K562 (cell line): ENCODE results near the gene COMTD1. TPM values are rescaled to one million over a fixed set of nuclear protein-coding genes. Genes with fewer than 3 reads are reported as not detected.
A peak's percentile ranks its signal among the peaks of the same experiment; 100 is the strongest.

Source experiments
- ATAC-seq: fragments of 200-7000 bp; cut with Tn5 transposase; 3 replicates; pipeline ENCODE4 v1.9.1; 2020; ENCODE audit warnings: moderate library complexity
- BruUV-seq: library from RNA; stranded (reverse); fragments of 400-500 nt; replicated peaks from 2 replicates; lab custom pipeline; 2021; lab: Mats Ljungman, UMichigan
- CTCF ChIA-PET: fragments of 300-600 bp; formaldehyde crosslinking; extraction: SDS; loops from one replicate; lab custom pipeline; 2021; ENCODE audit warnings: low intra/inter-chr PET ratio; lab: Yijun Ruan, JAX
- POLR2A ChIA-PET: fragments of 300-600, 350-650 bp; sonication (Branson Sonifier 250); formaldehyde crosslinking; extraction: SDS; loops from one replicate; lab custom pipeline; 2021; ENCODE audit warnings: antibody characterized with exemption, inconsistent platforms; lab: Yijun Ruan, JAX
- DNase-seq, 4 experiments: peaks; one replicate each; pipeline versions ENCODE4 v3.0.0 to v3.0.0-alpha.2; 2011 to 2018; ENCODE audit warnings: low spot score in 3 of 4, mixed read lengths in 3 of 4; ENCODE audit errors: extremely low read depth in 1 of 4
- FAIRE-seq: peaks from 2 replicates; lab custom pipeline; 2011; peaks lifted over from hg19 to GRCh38; lab: Jason Lieb, UNC
- H2AFZ ChIP-seq: 2 replicates; pipeline ENCODE4 v1.6.0; 2011; ENCODE audit warnings: low read depth, low read length, control low read depth, inconsistent platforms
- H3K27ac ChIP-seq: fragments of 200-600 bp; 3 replicates; pipeline ENCODE4 v1.8.0; 2011; ENCODE audit warnings: low read depth, mild to moderate bottlenecking, control low read depth, inconsistent platforms, low read length, moderate library complexity, mixed read lengths; ENCODE audit errors: extremely low read depth
- H3K27me3 ChIP-seq, 2 experiments: fragments of 300-600 bp in 1 of 2; 2 replicates in 1 of 2; 3 replicates in 1 of 2; pipeline versions ENCODE4 v1.6.0 to v1.8.0; 2011; ENCODE audit warnings: inconsistent platforms in 2 of 2, low read length in 2 of 2, mild to moderate bottlenecking in 1 of 2, mixed read lengths in 1 of 2, moderate library complexity in 1 of 2; ENCODE audit not compliant: control insufficient read depth in 2 of 2, insufficient read depth in 2 of 2
- H3K36me3 ChIP-seq: fragments of 300-600 bp; 3 replicates; pipeline ENCODE4 v1.8.0; 2011; ENCODE audit warnings: mild to moderate bottlenecking, low read length, inconsistent platforms; ENCODE audit not compliant: control insufficient read depth, insufficient read depth
- H3K4me1 ChIP-seq, 2 experiments: fragments of 200-600 bp in 1 of 2; replicated peaks in 1 of 2; 2 replicates in 1 of 2; 3 replicates in 1 of 2; pipeline versions ENCODE4 v1.5.1 to v1.8.0; 2011; ENCODE audit warnings: inconsistent platforms in 2 of 2, low read length in 2 of 2, mild to moderate bottlenecking in 1 of 2, mixed read lengths in 1 of 2, moderate library complexity in 1 of 2; ENCODE audit not compliant: control insufficient read depth in 2 of 2, insufficient read depth in 2 of 2
- H3K4me2 ChIP-seq: 2 replicates; pipeline ENCODE4 v1.6.1; 2011; ENCODE audit warnings: low read length, control low read depth, inconsistent platforms, mixed read lengths; ENCODE audit not compliant: insufficient read depth
- H3K4me3 ChIP-seq: fragments of 200-600 bp; sonication (generic), shearing (Covaris generic); 2 replicates; pipeline ENCODE4 v1.5.1; 2016; ENCODE audit warnings: control low read depth, inconsistent platforms
- H3K79me2 ChIP-seq: fragments of 200-600 bp; 3 replicates; pipeline ENCODE4 v1.8.0; 2011; ENCODE audit warnings: low read length, inconsistent platforms; ENCODE audit not compliant: control insufficient read depth, insufficient read depth
- H3K9ac ChIP-seq, 2 experiments: 2 replicates each; pipeline versions ENCODE4 v1.6.0 to v1.6.1; 2011; ENCODE audit warnings: low read depth in 2 of 2, low read length in 2 of 2, control low read depth in 1 of 2, inconsistent platforms in 1 of 2, mild to moderate bottlenecking in 1 of 2, mixed read lengths in 1 of 2; ENCODE audit not compliant: insufficient read depth in 1 of 2
- H3K9me1 ChIP-seq: one replicate; pipeline ENCODE4 v1.6.0; 2011; ENCODE audit warnings: inconsistent platforms, mild to moderate bottlenecking, low read length, moderate library complexity; ENCODE audit not compliant: control insufficient read depth, insufficient read depth
- H3K9me3 ChIP-seq: replicated peaks from 2 replicates; pipeline ENCODE4 v1.5.1; 2011; ENCODE audit warnings: low read depth, low read length, inconsistent platforms; ENCODE audit not compliant: control insufficient read depth, insufficient read depth
- H4K20me1 ChIP-seq: replicated peaks from 2 replicates; pipeline ENCODE4 v1.6.1; 2011; ENCODE audit warnings: low read length, inconsistent platforms, mixed read lengths; ENCODE audit not compliant: control insufficient read depth, insufficient read depth
- ASH1L ChIP-seq: fragments of 450-650 bp; IDR thresholded peaks from 2 replicates; pipeline ENCODE4 v1.6.1; 2018; ENCODE audit warnings: borderline replicate concordance, mild to moderate bottlenecking, low read depth; ENCODE audit not compliant: partially characterized antibody
- ATF1 ChIP-seq, 2 experiments: fragments of 450-650 bp in 1 of 2; IDR thresholded peaks; 2 replicates each; pipeline ENCODE4 v1.6.1; 2016; ENCODE audit warnings: missing compliant biosample characterization in 1 of 2, missing genetic modification characterization in 1 of 2
- ATF7 ChIP-seq: fragments of 450-650 bp; IDR thresholded peaks from 2 replicates; pipeline ENCODE4 v1.7.1; 2014; ENCODE audit warnings: mild to moderate bottlenecking, moderate library complexity
- CBFA2T3 ChIP-seq: fragments of 450-650 bp; IDR thresholded peaks from 2 replicates; pipeline ENCODE4 v1.6.1; 2017
- CREB1 ChIP-seq, 2 experiments: sonication (generic) in 1 of 2; formaldehyde crosslinking in 1 of 2; IDR thresholded peaks; 2 replicates each; pipeline versions ENCODE4 v1.6.1 to v1.8.0; 2012 to 2022; ENCODE audit warnings: inconsistent platforms in 1 of 2, mild to moderate bottlenecking in 1 of 2, missing genetic modification reagents in 1 of 2, moderate library complexity in 1 of 2
- CREM ChIP-seq: IDR thresholded peaks from 2 replicates; pipeline ENCODE4 v1.6.1; 2014; ENCODE audit warnings: antibody characterized with exemption, low read depth
- ETV5 ChIP-seq: sonication (generic); formaldehyde crosslinking; IDR thresholded peaks from 2 replicates; pipeline ENCODE4 v1.4.0; 2020; ENCODE audit warnings: low read depth, mild to moderate bottlenecking, missing genetic modification reagents
- ILK ChIP-seq: fragments of 450-650 bp; IDR thresholded peaks from 2 replicates; pipeline ENCODE4 v1.6.1; 2016; ENCODE audit warnings: missing genetic modification characterization, low read depth, mild to moderate bottlenecking, missing compliant biosample characterization, moderate library complexity, borderline replicate concordance
- POLR3A ChIP-seq: IDR thresholded peaks from 2 replicates; pipeline ENCODE4 v1.6.1; 2011; ENCODE audit warnings: borderline replicate concordance, mild to moderate bottlenecking, moderate library complexity; ENCODE audit not compliant: insufficient read length, insufficient read depth; ENCODE audit errors: extremely low read depth
- PPARD ChIP-seq: fragments of 250-450 bp; sonication (Bioruptor Pico); IDR thresholded peaks from 2 replicates; pipeline ENCODE4 v1.8.0; 2022; ENCODE audit warnings: inconsistent platforms, mild to moderate bottlenecking, moderate library complexity
- PRDM10 ChIP-seq: fragments of 450-650 bp; IDR thresholded peaks from 2 replicates; pipeline ENCODE4 v1.6.1; 2018; ENCODE audit not compliant: partially characterized antibody
- SRF ChIP-seq, 2 experiments: fragments of 250-450, 450-650 bp in 1 of 2; sonication (Bioruptor Pico) in 1 of 2; sonication (generic) in 1 of 2; formaldehyde crosslinking; IDR thresholded peaks; 2 replicates each; pipeline versions ENCODE4 v1.5.0 to v1.5.1; 2020 to 2022; ENCODE audit warnings: mild to moderate bottlenecking in 1 of 2, missing genetic modification reagents in 1 of 2
- TAF7 ChIP-seq: fragments of 450-650 bp; IDR thresholded peaks from 2 replicates; pipeline ENCODE4 v1.6.1; 2016; ENCODE audit warnings: missing genetic modification characterization, missing compliant biosample characterization
- TOE1 ChIP-seq, 2 experiments: fragments of 450-650 bp in 1 of 2; sonication (generic) in 1 of 2; formaldehyde crosslinking in 1 of 2; IDR thresholded peaks; 2 replicates each; pipeline versions ENCODE4 v1.7.1 to v1.8.0; 2016 to 2022; ENCODE audit warnings: borderline replicate concordance in 2 of 2, mild to moderate bottlenecking in 2 of 2, antibody characterized with exemption in 1 of 2, inconsistent platforms in 1 of 2, low read depth in 1 of 2, missing genetic modification reagents in 1 of 2, moderate library complexity in 1 of 2
- XRCC4 ChIP-seq: IDR thresholded peaks from one replicate; pipeline ENCODE4 v1.6.1; 2011; ENCODE audit not compliant: insufficient read depth, insufficient read length; ENCODE audit errors: extremely low read depth
- ZNF583 ChIP-seq: fragments of 250-450 bp; sonication (Bioruptor Pico); IDR thresholded peaks from 2 replicates; pipeline ENCODE4 v1.4.0; 2020
- ZNF764 ChIP-seq: fragments of 250-450 bp; sonication (Bioruptor Pico); IDR thresholded peaks from 2 replicates; pipeline ENCODE4 v1.4.0; 2020; ENCODE audit warnings: low read depth, mild to moderate bottlenecking, moderate library complexity
- whole genome bisulfite sequencing: fragments of 100-300 bp; shearing (Covaris generic); methylation state at CpG from one replicate; pipeline ENCODE4 v1.1.6; 2016; ENCODE audit warnings: low coverage, mixed read lengths; ENCODE audit not compliant: insufficient coverage; ENCODE audit errors: missing lambda C conversion rate; 5-methylcytosine and 5-hydroxymethylcytosine counted together
- in situ Hi-C: fragments of 300-500 bp; cut with MboI; formaldehyde crosslinking; loops from 4 replicates; pipeline ENCODE4 v1.15.0; 2018; ENCODE audit warnings: inconsistent platforms, mixed read lengths
- intact Hi-C: fragments of 100-400 bp; cut with micrococcal nuclease; formaldehyde crosslinking; loops from 2 replicates; pipeline ENCODE4 v1.14.2; 2022
- polyA plus RNA-seq, 8 experiments: library from polyadenylated mRNA; depleted of rRNA in 4 of 8; stranded (reverse) in 5 of 8; unstranded in 3 of 8; fragments of >200 nt; fragmentation: Nextera tagmentation in 2 of 8; fragmentation: Illumina TruSeq in 1 of 8; extraction: Ambion mirVana in 2 of 8; extraction: Trizol in 1 of 8; gene quantifications; 2 replicates each; pipeline versions ENCODE4 v1.2.1 to v1.2.3, GENCODE V29; 2011 to 2014; ENCODE audit warnings: inconsistent platforms in 1 of 8, missing spikeins in 1 of 8
- total RNA-seq, 7 experiments: library from RNA; depleted of rRNA in 6 of 7; stranded (reverse); fragments of >200 nt in 6 of 7; fragmentation: Illumina TruSeq in 2 of 7; extraction: Trizol in 2 of 7; gene quantifications; 2 replicates each; pipeline versions ENCODE4 v1.2.1 to v1.2.3, GENCODE V29; 2011 to 2021; ENCODE audit warnings: low replicate concordance in 1 of 7

The COMTD1 gene
- total and polyA plus RNA-seq, 9 of the 15 experiments (the other 6 are each of a cell fraction or from before 2014, with no cell fraction given): 0.41 to 112 (median 13.7) TPM

- H4K20me1 ChIP-seq: no peaks in the 10 kb centered on the region
- H3K9ac ChIP-seq: peak overlapping the region in 1 of 2 experiments; percentile 70; a peak in 2 of 4 replicates
- no peak overlapping the region for H3K27ac ChIP-seq
- intact Hi-C loops (loop anchor here (5.0 kb wide), 1 partner anchor 77 kb away; the partner anchor contains the start of gene SAMD8), in situ Hi-C loops (no loop called here)
- no peaks in the 10 kb centered on the region for H3K79me2 ChIP-seq
- FAIRE-seq (no peak), ATAC-seq (no peak), DNase-seq (no peak)
- BruUV-seq: no TSS peak
- no peaks in the 10 kb centered on the region for H3K36me3 ChIP-seq
- whole genome bisulfite sequencing: 76% methylated on average over 10 of the region's 12 CpGs
- ChIA-PET POLR2A (interaction anchor here (0.9 to 1.9 kb wide), 5 partner anchors 9 to 44 kb away, joined by 3 to 5 read pairs (median 4); partner anchors contain the start of gene VDAC2), CTCF (interaction anchor here (1.0 to 4.9 kb wide), 3 partner anchors 42 to 90 kb away, joined by 3 to 45 read pairs (median 38); partner anchors contain the start of gene COMTD1)
- H3K4me1 ChIP-seq: peaks cover 6 to 31% of the 10 kb centered on the region in 2 experiments; a peak in 4 of 5 replicates
- no peaks in the 10 kb centered on the region for H3K9me3 ChIP-seq
- H2AFZ ChIP-seq: no peak overlapping the region
- no peak overlapping the region for H3K4me2 ChIP-seq
- H3K27me3 ChIP-seq: no peaks in the 10 kb centered on the region
- H3K4me3 ChIP-seq: no peak overlapping the region
- peaks cover 3% of the 10 kb centered on the region for H3K9me1 ChIP-seq
- no peak for TF ChIP-seq ZNF764 (CRISPR knock-in tag)
- TF ChIP-seq ASH1L: no peak
- peak; percentile 12 for TF ChIP-seq PRDM10
- TF ChIP-seq ILK: no peak
- TF ChIP-seq SRF (CRISPR knock-in tag; IDR thresholded peaks at IDR 0.05): no peak
- TF ChIP-seq CREB1 (IDR thresholded peaks at IDR 0.05): peak; percentile 54; the same call in 1 of the 2 replicates
- TF ChIP-seq CREB1 (CRISPR knock-in tag; IDR thresholded peaks at IDR 0.05): no peak; the same call in 1 of the 2 replicates
- peak; percentile 45 for TF ChIP-seq POLR3A
- no peak for TF ChIP-seq ETV5 (CRISPR knock-in tag)
- no peak for TF ChIP-seq TOE1 (IDR thresholded peaks at IDR 0.05; ENCODE audit: borderline replicate concordance)
- no peak for TF ChIP-seq TOE1 (CRISPR knock-in tag; IDR thresholded peaks at IDR 0.05; ENCODE audit: borderline replicate concordance, low read depth)
- no peak for TF ChIP-seq ATF1 (CRISPR knock-in tag; IDR thresholded peaks at IDR 0.05)
- 0 out of 2 replicates have a peak, but pooled peaks have one; percentile 27 for TF ChIP-seq ATF1 (tag; IDR thresholded peaks at IDR 0.05)
- TF ChIP-seq PPARD: no peak
- TF ChIP-seq XRCC4: no peak
- TF ChIP-seq CBFA2T3: 0 out of 2 replicates have a peak, but pooled peaks have one; percentile 7
- peak; percentile 85 for TF ChIP-seq CREM
- TF ChIP-seq TAF7: no peak
- peak; percentile 62; the same call in 1 of the 2 replicates for TF ChIP-seq ATF7
- no peak for TF ChIP-seq ZNF583
Measured at GRCh38 chr10:75189266-75190096, 46.3 kb downstream of the COMTD1 start.
